Measurements from ENCODE around the gene SPATA3.
A peak's percentile ranks its signal among the peaks of the same experiment; 100 is the strongest.

Gene SPATA3

GRCh38 chr2:230982528-230982927 is 13.4 kb upstream of the SPATA3 start:
- no peaks in the 10 kb centered on the region for H3K9me3 ChIP-seq (ENCODE audit: control insufficient read depth in 2 of 2, low read length in 2 of 2)
- H3K4me1 ChIP-seq (ENCODE audit: control insufficient read depth in 2 of 2, insufficient read depth in 2 of 2, low read length in 2 of 2), result peaks cover 5 to 6% of the 10 kb centered on the region in 2 donors
- H3K9ac ChIP-seq (ENCODE audit: low read depth in 1 of 2, low read length in 2 of 2), result no peak overlapping the region
- no peaks in the 10 kb centered on the region for H3K36me3 ChIP-seq (ENCODE audit: control insufficient read depth in 2 of 2, insufficient read depth in 2 of 2, low read length in 2 of 2)
- H3K27me3 ChIP-seq (ENCODE audit: control insufficient read depth in 2 of 2, insufficient read depth in 2 of 2, low read length in 2 of 2), result no peaks in the 10 kb centered on the region
- H3K4me3 ChIP-seq (ENCODE audit: low read length in 2 of 2), result no peak overlapping the region
- H3K27ac ChIP-seq (ENCODE audit: low read depth in 2 of 2, low read length in 2 of 2), result no peak overlapping the region

- no peaks in the 10 kb centered on the region for H3K9me3 ChIP-seq (ENCODE audit: control insufficient read depth in 2 of 2, low read length in 2 of 2)
- no peaks in the 10 kb centered on the region for H3K27me3 ChIP-seq (ENCODE audit: control insufficient read depth in 2 of 2, insufficient read depth in 2 of 2, low read length in 2 of 2)
- no peak overlapping the region for H3K4me3 ChIP-seq (ENCODE audit: low read length in 2 of 2)
- peaks cover 5 to 6% of the 10 kb centered on the region in 2 donors for H3K4me1 ChIP-seq (ENCODE audit: control insufficient read depth in 2 of 2, insufficient read depth in 2 of 2, low read length in 2 of 2)
- no peak overlapping the region for H3K9ac ChIP-seq (ENCODE audit: low read depth in 1 of 2, low read length in 2 of 2)
- no peaks in the 10 kb centered on the region for H3K36me3 ChIP-seq (ENCODE audit: control insufficient read depth in 2 of 2, insufficient read depth in 2 of 2, low read length in 2 of 2)
- no peak overlapping the region for H3K27ac ChIP-seq (ENCODE audit: low read depth in 2 of 2, low read length in 2 of 2)
Measured at GRCh38 chr2:230983566-230983965, 12.4 kb upstream of the SPATA3 start.

- Histone ChIP-seq H3K9me3 (ENCODE audit: control insufficient read depth in 2 of 2, low read length in 2 of 2) (no peaks in the 10 kb centered on the region), H3K27me3 (ENCODE audit: control insufficient read depth in 2 of 2, insufficient read depth in 2 of 2, low read length in 2 of 2) (no peaks in the 10 kb centered on the region), H3K4me1 (ENCODE audit: control insufficient read depth in 2 of 2, insufficient read depth in 2 of 2, low read length in 2 of 2) (peaks cover 5 to 6% of the 10 kb centered on the region in 2 donors), H3K4me3 (ENCODE audit: low read length in 2 of 2) (no peak overlapping the region), H3K27ac (ENCODE audit: low read depth in 2 of 2, low read length in 2 of 2) (no peak overlapping the region), H3K36me3 (ENCODE audit: control insufficient read depth in 2 of 2, insufficient read depth in 2 of 2, low read length in 2 of 2) (no peaks in the 10 kb centered on the region), H3K9ac (ENCODE audit: low read depth in 1 of 2, low read length in 2 of 2) (no peak overlapping the region)
Measured at GRCh38 chr2:230984393-230985220, 11.3 kb upstream of the SPATA3 start.

- H3K9ac ChIP-seq (ENCODE audit: low read depth in 1 of 2, low read length in 2 of 2), result no peak overlapping the region
- H3K4me3 ChIP-seq (ENCODE audit: low read length in 2 of 2), result no peak overlapping the region
- no peaks in the 10 kb centered on the region for H3K36me3 ChIP-seq (ENCODE audit: control insufficient read depth in 2 of 2, insufficient read depth in 2 of 2, low read length in 2 of 2)
- H3K27me3 ChIP-seq (ENCODE audit: control insufficient read depth in 2 of 2, insufficient read depth in 2 of 2, low read length in 2 of 2), result no peaks in the 10 kb centered on the region
- H3K9me3 ChIP-seq (ENCODE audit: control insufficient read depth in 2 of 2, low read length in 2 of 2), result no peaks in the 10 kb centered on the region
- no peak overlapping the region for H3K27ac ChIP-seq (ENCODE audit: low read depth in 2 of 2, low read length in 2 of 2)
- peaks cover 5 to 6% of the 10 kb centered on the region in 2 donors for H3K4me1 ChIP-seq (ENCODE audit: control insufficient read depth in 2 of 2, insufficient read depth in 2 of 2, low read length in 2 of 2)
Measured at GRCh38 chr2:230985519-230986231, 10.2 kb upstream of the SPATA3 start.

GRCh38 chr2:230986520-230987136 is 9.3 kb upstream of the SPATA3 start:
- Histone ChIP-seq H3K36me3 (ENCODE audit: control insufficient read depth in 2 of 2, insufficient read depth in 2 of 2, low read length in 2 of 2) (no peaks in the 10 kb centered on the region), H3K9me3 (ENCODE audit: control insufficient read depth in 2 of 2, low read length in 2 of 2) (no peaks in the 10 kb centered on the region), H3K4me1 (ENCODE audit: control insufficient read depth in 2 of 2, insufficient read depth in 2 of 2, low read length in 2 of 2) (peaks cover 5 to 6% of the 10 kb centered on the region in 2 donors), H3K4me3 (ENCODE audit: low read length in 2 of 2) (peak overlapping the region; percentile 67), H3K27me3 (ENCODE audit: control insufficient read depth in 2 of 2, insufficient read depth in 2 of 2, low read length in 2 of 2) (no peaks in the 10 kb centered on the region), H3K27ac (ENCODE audit: low read depth in 2 of 2, low read length in 2 of 2) (no peak overlapping the region), H3K9ac (ENCODE audit: low read depth in 1 of 2, low read length in 2 of 2) (peak overlapping the region; percentile 35 to 65)

- peak overlapping the region; percentile 35 to 65 for H3K9ac ChIP-seq (ENCODE audit: low read depth in 1 of 2, low read length in 2 of 2)
- H3K27me3 ChIP-seq (ENCODE audit: control insufficient read depth in 2 of 2, insufficient read depth in 2 of 2, low read length in 2 of 2), result no peaks in the 10 kb centered on the region
- H3K4me1 ChIP-seq (ENCODE audit: control insufficient read depth in 2 of 2, insufficient read depth in 2 of 2, low read length in 2 of 2), result peaks cover 5 to 6% of the 10 kb centered on the region in 2 donors
- no peak overlapping the region for H3K27ac ChIP-seq (ENCODE audit: low read depth in 2 of 2, low read length in 2 of 2)
- no peaks in the 10 kb centered on the region for H3K9me3 ChIP-seq (ENCODE audit: control insufficient read depth in 2 of 2, low read length in 2 of 2)
- H3K36me3 ChIP-seq (ENCODE audit: control insufficient read depth in 2 of 2, insufficient read depth in 2 of 2, low read length in 2 of 2), result no peaks in the 10 kb centered on the region
- H3K4me3 ChIP-seq (ENCODE audit: low read length in 2 of 2), result peak overlapping the region; percentile 67
Measured at GRCh38 chr2:230987137-230988020, 8.5 kb upstream of the SPATA3 start.

- Histone ChIP-seq H3K4me3 (ENCODE audit: low read length in 2 of 2) (no peak overlapping the region), H3K4me1 (ENCODE audit: control insufficient read depth in 2 of 2, insufficient read depth in 2 of 2, low read length in 2 of 2) (peaks cover 5 to 6% of the 10 kb centered on the region in 2 donors), H3K9me3 (ENCODE audit: control insufficient read depth in 2 of 2, low read length in 2 of 2) (no peaks in the 10 kb centered on the region), H3K27ac (ENCODE audit: low read depth in 2 of 2, low read length in 2 of 2) (no peak overlapping the region), H3K36me3 (ENCODE audit: control insufficient read depth in 2 of 2, insufficient read depth in 2 of 2, low read length in 2 of 2) (no peaks in the 10 kb centered on the region), H3K9ac (ENCODE audit: low read depth in 1 of 2, low read length in 2 of 2) (no peak overlapping the region), H3K27me3 (ENCODE audit: control insufficient read depth in 2 of 2, insufficient read depth in 2 of 2, low read length in 2 of 2) (no peaks in the 10 kb centered on the region)
Measured at GRCh38 chr2:230989731-230990130, 6.2 kb upstream of the SPATA3 start.

GRCh38 chr2:230990131-230990898 is 5.6 kb upstream of the SPATA3 start:
- H3K9ac ChIP-seq (ENCODE audit: low read depth in 1 of 2, low read length in 2 of 2), result no peak overlapping the region
- peaks cover 5 to 6% of the 10 kb centered on the region in 2 donors for H3K4me1 ChIP-seq (ENCODE audit: control insufficient read depth in 2 of 2, insufficient read depth in 2 of 2, low read length in 2 of 2)
- no peaks in the 10 kb centered on the region for H3K9me3 ChIP-seq (ENCODE audit: control insufficient read depth in 2 of 2, low read length in 2 of 2)
- no peaks in the 10 kb centered on the region for H3K27me3 ChIP-seq (ENCODE audit: control insufficient read depth in 2 of 2, insufficient read depth in 2 of 2, low read length in 2 of 2)
- H3K27ac ChIP-seq (ENCODE audit: low read depth in 2 of 2, low read length in 2 of 2), result no peak overlapping the region
- no peaks in the 10 kb centered on the region for H3K36me3 ChIP-seq (ENCODE audit: control insufficient read depth in 2 of 2, insufficient read depth in 2 of 2, low read length in 2 of 2)
- H3K4me3 ChIP-seq (ENCODE audit: low read length in 2 of 2), result no peak overlapping the region

GRCh38 chr2:230990899-230991150 is 5.1 kb upstream of the SPATA3 start:
- peaks cover 5 to 6% of the 10 kb centered on the region in 2 donors for H3K4me1 ChIP-seq (ENCODE audit: control insufficient read depth in 2 of 2, insufficient read depth in 2 of 2, low read length in 2 of 2)
- H3K27me3 ChIP-seq (ENCODE audit: control insufficient read depth in 2 of 2, insufficient read depth in 2 of 2, low read length in 2 of 2), result no peaks in the 10 kb centered on the region
- H3K27ac ChIP-seq (ENCODE audit: low read depth in 2 of 2, low read length in 2 of 2), result no peak overlapping the region
- H3K36me3 ChIP-seq (ENCODE audit: control insufficient read depth in 2 of 2, insufficient read depth in 2 of 2, low read length in 2 of 2), result no peaks in the 10 kb centered on the region
- no peaks in the 10 kb centered on the region for H3K9me3 ChIP-seq (ENCODE audit: control insufficient read depth in 2 of 2, low read length in 2 of 2)
- no peak overlapping the region for H3K4me3 ChIP-seq (ENCODE audit: low read length in 2 of 2)
- no peak overlapping the region for H3K9ac ChIP-seq (ENCODE audit: low read depth in 1 of 2, low read length in 2 of 2)
